Superior temporal gyrus (tissue), 1 donor: ENCODE measurements around the gene NFKBIA.
"Not testable (repeated sequence)": the region's sequence is repeated elsewhere in the genome, so short reads cannot be mapped to it uniquely, and the experiment has no call there.

Experiments used
- DNase-seq: peaks from one replicate; pipeline ENCODE4 v3.0.0-alpha.2; 2016; ENCODE audit errors: extremely low spot score

NFKBIA gene

GRCh38 chr14:35408026-35408425 is 3.5 kb upstream of the NFKBIA start:
- no peak for DNase-seq

DNA sequence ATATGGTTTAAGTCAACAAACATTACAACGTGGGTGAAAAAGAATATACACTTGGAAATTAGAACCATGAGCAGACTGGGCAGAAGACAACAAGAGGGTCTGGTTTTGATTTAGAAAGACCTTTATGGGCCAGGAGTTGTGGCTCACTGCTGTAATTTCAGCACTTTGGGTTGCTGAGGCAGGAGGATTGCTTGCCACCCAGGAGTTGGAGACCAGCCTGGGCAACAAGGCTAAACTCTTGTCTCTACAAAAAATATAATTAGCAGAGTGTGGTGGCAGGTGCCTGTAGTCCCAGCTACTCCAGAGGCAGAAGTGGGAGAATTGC is 2.7 kb upstream of the NFKBIA start:
- no peak for DNase-seq

GRCh38 chr14:35406506-35407305 is 2.2 kb upstream of the NFKBIA start:
- peak; percentile 86 for DNase-seq

GRCh38 chr14:35406090-35406489 is 1.5 kb upstream of the NFKBIA start:
- no peak for DNase-seq

DNA sequence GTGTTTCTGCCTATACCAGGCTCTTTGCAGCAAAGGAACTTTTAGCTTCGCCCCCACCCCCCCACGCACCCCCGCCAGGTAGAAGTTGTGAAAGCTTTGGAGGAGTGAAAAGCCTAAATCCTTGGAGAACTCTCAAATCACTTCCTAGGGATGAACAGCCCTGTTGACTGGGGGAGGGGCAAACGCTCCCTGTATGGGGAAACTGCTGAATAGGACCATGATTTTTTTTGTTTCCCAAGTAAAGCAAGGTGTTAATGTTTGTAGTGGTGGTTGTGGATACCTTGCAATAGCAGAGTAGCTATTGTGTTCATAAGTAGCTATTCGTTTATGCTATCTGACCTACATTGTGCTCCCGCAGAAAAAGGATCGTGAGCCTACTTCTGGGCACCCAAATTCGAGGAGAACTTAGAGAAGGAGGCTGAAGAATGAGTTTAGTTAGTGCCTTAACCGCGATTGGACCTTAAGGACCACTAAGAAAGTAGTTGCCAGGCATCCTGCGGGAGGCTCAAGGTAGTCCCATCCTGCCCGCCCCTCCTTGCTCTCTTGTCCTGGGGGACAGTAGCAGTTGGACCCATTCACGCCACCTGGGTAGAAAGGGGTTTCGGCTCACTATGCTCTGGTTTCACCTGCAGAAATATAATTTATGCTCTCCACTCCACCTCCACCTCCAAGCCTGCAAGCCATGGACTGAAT is 901 bp upstream of the NFKBIA start:
- DNase-seq = peak; percentile 60

DNA sequence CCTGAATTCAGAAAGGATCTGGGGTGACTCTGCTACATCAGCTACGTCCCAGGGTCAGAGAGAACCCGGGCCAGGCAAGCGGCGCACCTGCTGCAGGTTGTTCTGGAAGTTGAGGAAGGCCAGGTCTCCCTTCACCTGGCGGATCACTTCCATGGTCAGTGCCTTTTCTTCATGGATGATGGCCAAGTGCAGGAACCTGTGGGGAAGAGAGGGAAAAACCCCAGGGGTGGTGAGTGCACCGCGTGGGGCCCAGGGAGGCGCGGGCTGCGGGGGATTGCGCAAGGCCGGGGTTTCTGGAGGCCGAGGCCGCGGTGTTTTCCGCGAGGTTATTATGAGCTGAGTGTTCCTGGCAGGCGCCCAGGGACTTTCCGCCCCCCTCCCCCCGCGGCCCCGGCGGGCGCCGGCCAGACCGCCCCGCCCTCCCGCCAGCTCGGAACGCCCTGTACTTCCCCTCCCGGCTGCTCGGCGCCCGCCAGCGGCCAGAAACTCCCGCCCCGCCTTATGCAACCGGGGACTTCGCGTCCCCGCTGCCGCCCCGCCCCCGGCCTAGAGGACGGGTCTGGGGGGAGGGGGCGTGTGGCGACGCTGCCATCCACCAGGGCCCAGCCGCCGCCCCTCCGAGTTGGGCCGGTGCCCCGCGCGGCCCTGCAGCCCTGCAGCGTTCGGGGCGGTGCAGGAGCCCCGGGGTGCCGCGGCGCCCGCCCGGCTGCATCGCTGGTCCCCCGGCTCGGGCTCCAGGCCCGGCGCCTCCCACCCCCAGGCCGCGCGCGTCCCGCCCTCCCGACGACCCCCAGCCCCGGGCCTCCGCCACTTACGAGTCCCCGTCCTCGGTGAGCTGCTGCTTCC is 723 bp downstream of the NFKBIA start:
- DNase-seq = peak; percentile 89

GRCh38 chr14:35403114-35403602 is 1.4 kb downstream of the NFKBIA start:
- no peak for DNase-seq

- no peak for DNase-seq
Measured at GRCh38 chr14:35402323-35403113, 2.0 kb downstream of the NFKBIA start.

DNA sequence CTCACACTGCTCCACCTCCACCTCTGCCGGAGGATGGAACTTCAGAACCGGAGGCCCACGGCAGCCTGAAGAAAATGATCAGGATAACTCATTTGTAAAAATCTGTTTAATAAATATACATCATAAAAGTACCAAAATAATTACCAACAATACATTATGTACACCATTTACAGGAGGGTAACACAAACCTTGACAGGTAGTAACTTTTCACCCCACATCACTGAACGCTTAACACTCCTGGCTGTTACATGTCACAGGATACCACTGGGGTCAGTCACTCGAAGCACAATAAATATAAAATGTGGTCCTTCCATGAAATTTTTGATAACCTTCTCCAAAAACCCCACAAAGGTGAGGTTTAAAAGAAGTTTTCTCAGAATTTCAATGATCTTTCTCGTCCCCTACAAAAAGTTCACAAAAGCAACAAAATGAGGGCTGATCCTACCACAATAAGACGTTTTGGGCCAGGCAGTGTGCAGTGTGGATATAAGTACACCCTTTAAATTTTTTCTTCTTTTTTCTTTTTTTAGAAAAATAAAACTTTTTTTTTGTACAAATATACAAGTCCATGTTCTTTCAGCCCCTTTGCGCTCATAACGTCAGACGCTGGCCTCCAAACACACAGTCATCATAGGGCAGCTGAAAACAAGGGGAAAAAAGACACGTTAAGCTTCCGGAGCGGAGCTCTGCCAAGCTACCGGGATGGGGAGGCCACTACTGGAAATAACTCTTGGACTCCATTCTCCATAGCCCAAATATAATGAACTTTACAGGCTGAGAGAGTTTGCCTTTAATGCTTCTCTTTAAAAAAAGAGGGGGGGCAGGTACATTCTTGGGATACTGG is 2.9 kb downstream of the NFKBIA start:
- no peak for DNase-seq

DNA sequence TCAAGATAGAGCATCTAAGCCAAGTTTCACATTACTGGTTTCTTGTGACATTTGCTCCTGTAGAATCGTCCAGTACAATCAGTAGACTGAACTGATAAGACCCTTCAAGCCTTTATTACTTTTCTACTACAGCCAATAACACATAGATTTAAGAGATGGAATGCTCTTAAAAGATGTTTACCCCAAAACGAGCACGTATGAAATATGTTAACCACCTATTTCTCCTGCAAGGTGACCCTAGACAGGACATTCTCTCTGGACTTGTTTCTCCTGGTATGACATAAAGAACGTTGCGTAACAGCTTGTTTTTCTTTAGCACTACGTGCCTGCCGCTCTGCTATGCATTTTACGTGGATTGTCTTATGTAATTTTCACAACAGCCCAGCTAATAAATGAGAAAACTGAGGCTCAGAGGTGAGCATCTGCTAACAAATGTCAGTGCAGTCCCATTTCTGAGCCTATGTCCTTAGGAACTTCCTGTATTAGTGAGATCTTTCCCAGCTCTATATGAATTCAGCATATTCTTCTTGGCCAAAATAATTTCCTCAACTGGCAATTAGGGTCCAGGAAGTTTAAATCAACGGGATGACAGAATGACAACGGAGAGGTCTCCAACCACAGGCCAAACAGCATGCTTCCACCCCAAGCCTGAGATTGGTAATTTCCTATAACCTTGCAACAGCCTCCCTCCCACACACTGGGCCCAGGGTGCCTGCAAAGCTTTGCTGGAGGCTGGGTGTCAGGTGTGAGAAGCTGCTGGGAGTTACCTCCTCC is 3.7 kb downstream of the NFKBIA start:
- no peak for DNase-seq

- no peak for DNase-seq
Measured at GRCh38 chr14:35399083-35399937, 5.2 kb downstream of the NFKBIA start.

GRCh38 chr14:35398071-35398584 is 6.4 kb downstream of the NFKBIA start:
- DNase-seq = no peak

DNA sequence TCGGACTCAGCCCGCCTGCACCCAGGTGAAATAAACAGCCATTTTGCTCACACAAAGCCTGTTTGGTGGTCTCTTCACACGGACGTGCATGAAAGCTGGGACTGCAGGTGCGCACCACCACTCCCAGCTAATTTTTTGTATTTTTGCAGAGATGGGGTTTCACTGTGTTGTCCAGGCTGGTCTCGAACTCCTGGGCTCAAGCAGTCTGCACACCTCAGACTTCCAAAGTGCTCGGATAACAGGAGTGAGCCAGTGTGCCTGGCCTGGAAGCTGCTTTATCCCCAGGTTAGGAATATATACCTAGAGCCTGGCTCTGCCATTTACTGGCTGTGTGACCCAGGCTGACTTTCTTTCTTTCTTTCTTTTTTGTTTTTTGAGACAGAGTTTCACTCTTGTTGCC is 7.9 kb downstream of the NFKBIA start:
- not testable (repeated sequence) for DNase-seq

GRCh38 chr14:35395283-35395682 is 9.3 kb downstream of the NFKBIA start:
- DNase-seq = no peak

DNA sequence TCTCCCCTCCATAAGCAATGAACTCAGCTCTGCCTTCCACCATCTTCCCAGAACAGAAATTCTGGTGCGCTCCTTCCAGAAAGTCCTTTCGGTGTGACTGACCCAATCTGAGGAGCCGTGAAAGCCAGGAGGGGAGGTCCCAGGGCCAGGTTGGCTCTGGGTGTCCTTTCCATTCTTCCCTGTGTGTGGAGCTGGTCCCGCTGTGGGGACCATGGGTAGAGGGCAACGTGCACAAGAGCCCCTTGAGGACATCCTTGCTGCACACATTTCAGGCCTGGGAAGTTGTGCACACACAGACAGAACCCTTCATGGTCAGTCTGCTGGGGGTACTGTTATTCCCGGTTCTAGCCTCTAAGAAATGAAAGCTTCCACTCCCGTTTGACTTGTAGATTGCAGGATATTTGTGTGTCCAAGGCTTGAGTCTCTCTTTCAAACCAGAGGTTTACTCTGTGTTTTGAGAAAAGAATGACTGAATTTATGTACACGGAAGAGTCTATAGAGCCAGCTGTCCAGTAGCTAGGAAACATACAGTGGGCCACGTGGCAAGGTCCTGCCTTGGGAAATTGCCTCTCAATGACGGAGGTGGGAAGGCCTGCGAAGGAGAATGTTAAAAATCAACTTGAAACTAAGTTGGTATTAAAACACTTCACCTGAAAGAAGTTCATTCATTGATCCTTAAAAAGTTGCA is 10.1 kb downstream of the NFKBIA start:
- no peak for DNase-seq

DNA sequence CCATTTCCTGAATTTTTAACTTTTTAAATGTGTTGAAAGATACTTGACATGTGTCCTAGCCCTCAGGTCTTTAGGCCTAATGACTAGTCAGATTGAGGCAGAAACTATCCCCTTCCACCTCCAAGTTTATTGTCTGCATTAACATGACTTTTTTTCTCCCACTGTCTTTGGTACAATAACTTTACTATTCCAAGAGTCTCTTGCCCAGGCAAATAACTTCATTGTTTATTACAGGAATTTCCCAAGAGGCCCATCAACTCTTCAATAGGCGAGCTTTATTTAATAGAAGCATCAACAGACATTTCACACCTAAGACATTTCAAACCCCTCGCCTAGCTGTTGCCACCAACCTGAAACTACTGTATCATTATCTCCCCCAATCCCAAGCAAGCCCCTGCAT is 10.7 kb downstream of the NFKBIA start:
- DNase-seq = no peak

GRCh38 chr14:35392103-35392502 is 12.4 kb downstream of the NFKBIA start:
- DNase-seq = no peak

DNA sequence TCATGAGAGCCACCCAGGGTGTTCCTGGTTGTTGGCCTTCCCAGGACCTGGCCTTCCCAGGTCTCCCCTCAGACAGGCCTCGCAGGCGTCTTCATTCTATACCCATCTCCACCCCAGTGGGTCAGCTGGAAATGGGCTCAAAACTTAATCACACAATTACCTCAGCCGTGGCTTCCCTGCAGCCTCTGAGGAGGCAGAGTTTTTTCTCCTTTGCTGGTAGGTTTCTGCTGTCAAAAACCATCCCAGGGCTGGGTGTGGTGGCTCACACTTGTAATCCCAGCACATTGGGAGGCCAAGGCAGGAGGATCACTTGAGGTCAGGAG is 13.2 kb downstream of the NFKBIA start:
- no peak for DNase-seq
